NCI-H1048 (cell line): ENCODE results near the gene PLEKHA8.

ENCODE experiments used
- DNase-seq: peaks from one replicate; lab custom pipeline; 2025; lab: John Stamatoyannopoulos, UW

The PLEKHA8 gene

GRCh38 chr7:30146127-30146612 is 118.0 kb downstream of the PLEKHA8 start:
- no peak for DNase-seq

- no peak for DNase-seq
Measured at GRCh38 chr7:30147223-30147622, 119.0 kb downstream of the PLEKHA8 start.

- DNase-seq, result no peak
Measured at GRCh38 chr7:30147785-30148184, 119.6 kb downstream of the PLEKHA8 start.

GRCh38 chr7:30148426-30148825 is 120.2 kb downstream of the PLEKHA8 start:
- no peak for DNase-seq

GRCh38 chr7:30148951-30149459 is 120.8 kb downstream of the PLEKHA8 start:
- no peak for DNase-seq

- no peak for DNase-seq
Measured at GRCh38 chr7:30149640-30150272, 121.5 kb downstream of the PLEKHA8 start.

GRCh38 chr7:30150711-30151110 is 122.5 kb downstream of the PLEKHA8 start:
- no peak for DNase-seq

GRCh38 chr7:30154111-30154587 is 125.9 kb downstream of the PLEKHA8 start:
- no peak for DNase-seq

- DNase-seq, result no peak
Measured at GRCh38 chr7:30155481-30155880, 127.3 kb downstream of the PLEKHA8 start.

- no peak for DNase-seq
Measured at GRCh38 chr7:30157204-30157603, 129.0 kb downstream of the PLEKHA8 start.

- DNase-seq, result no peak
Measured at GRCh38 chr7:30159163-30159562, 131.0 kb downstream of the PLEKHA8 start.

- DNase-seq, result no peak
Measured at GRCh38 chr7:30159698-30160143, 131.5 kb downstream of the PLEKHA8 start.

- DNase-seq, result no peak
Measured at GRCh38 chr7:30160329-30160728, 132.1 kb downstream of the PLEKHA8 start.

- DNase-seq, result no peak
Measured at GRCh38 chr7:30162133-30162532, 133.9 kb downstream of the PLEKHA8 start.

GRCh38 chr7:30162622-30163124 is 134.5 kb downstream of the PLEKHA8 start:
- DNase-seq, result no peak

- no peak for DNase-seq
Measured at GRCh38 chr7:30163231-30163894, 135.2 kb downstream of the PLEKHA8 start.

GRCh38 chr7:30164567-30164966 is 136.4 kb downstream of the PLEKHA8 start:
- DNase-seq, result no peak

- DNase-seq, result no peak
Measured at GRCh38 chr7:30165590-30165989, 137.4 kb downstream of the PLEKHA8 start.

- DNase-seq, result peak; percentile 88
Measured at GRCh38 chr7:30166155-30166840, 138.1 kb downstream of the PLEKHA8 start.

GRCh38 chr7:30166841-30167235 is 138.6 kb downstream of the PLEKHA8 start:
- DNase-seq, result no peak

- no peak for DNase-seq
Measured at GRCh38 chr7:30167901-30168300, 139.7 kb downstream of the PLEKHA8 start.

GRCh38 chr7:30168835-30169573 is 140.8 kb downstream of the PLEKHA8 start:
- DNase-seq, result no peak
